LHCN-M2 (cell line): Measurements from ENCODE around the gene SOBP. TPM values are rescaled to one million over a fixed set of nuclear protein-coding genes. Genes with fewer than 3 reads are reported as not detected.
"Not testable (repeated sequence)": the region's sequence is repeated elsewhere in the genome, so short reads cannot be mapped to it uniquely, and the experiment has no call there.

ENCODE experiments used
- DNase-seq: peaks from one replicate; pipeline ENCODE4 v3.0.0-alpha.2; 2012; ENCODE audit warnings: low read depth
- total RNA-seq: library from RNA; depleted of rRNA; stranded (reverse); fragments of >200 nt; gene quantifications from 2 replicates; pipeline ENCODE4 v1.2.3, GENCODE V29; 2014

SOBP gene
- total RNA-seq, 1 experiment from 2014 or later, result under 0.01 TPM

DNA sequence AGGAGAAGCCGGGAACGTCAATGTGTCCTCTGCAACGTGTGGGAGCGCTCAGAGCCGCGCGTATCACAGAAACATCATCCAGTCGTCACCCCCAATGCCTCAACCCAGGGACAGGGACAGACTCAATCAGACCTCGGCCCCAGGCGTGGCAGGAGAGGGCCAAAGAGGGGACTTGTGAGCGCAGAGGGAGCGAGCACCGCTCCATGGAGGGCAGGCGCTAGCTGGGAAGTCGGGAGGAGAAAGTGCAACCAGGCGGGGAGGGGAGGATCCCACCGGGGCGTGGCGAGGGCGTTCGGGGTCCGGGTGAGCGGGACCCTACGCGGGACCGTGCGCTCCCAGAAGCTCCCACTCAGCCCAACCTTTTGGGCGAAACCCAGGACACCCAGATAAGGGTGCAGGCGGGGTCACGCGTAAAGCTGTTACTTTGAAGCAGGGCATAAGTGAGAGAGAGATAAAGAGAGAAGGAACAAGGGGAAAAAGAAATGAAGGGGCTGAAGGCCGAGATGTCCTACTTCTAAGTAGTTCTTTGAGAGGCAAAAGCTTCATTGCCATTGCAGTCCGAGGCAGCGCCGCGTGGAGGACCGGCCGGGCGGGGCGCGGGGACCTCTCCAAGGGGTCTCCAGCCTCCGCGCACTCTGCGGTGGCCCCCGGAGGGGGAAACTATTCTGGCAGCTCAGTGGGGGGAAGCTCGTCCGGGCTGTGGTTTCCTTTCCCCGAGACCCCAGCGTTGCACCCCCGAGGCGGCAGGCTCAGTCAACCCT, 862 bp upstream of the SOBP start:
- no peak for DNase-seq

DNA sequence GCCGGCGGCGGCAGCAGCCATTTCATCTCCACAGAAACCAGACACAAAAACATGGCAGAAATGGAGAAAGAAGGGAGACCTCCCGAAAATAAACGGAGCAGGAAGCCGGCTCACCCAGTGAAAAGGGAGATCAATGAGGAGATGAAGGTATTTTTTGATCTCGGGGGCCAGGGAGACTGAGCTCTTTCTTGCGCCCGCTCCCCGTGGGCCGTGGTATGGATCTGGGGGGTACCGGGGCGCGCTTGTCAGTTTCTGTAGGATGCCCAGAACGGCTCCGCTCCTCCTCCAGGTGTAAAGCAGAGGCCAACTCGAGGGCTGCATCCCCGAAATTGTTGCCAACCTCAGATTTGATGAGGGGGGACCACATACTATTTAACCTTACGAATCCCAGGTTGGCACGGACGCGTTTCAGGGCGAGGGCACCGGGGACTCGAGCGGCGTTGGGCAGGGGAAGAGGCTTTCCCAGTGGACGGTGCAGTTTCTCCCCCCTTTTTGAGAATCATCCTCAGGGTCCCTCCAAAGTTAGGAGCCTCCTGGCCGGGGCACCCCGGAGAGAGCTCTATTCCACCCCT, 735 bp downstream of the SOBP start:
- no peak for DNase-seq

DNA sequence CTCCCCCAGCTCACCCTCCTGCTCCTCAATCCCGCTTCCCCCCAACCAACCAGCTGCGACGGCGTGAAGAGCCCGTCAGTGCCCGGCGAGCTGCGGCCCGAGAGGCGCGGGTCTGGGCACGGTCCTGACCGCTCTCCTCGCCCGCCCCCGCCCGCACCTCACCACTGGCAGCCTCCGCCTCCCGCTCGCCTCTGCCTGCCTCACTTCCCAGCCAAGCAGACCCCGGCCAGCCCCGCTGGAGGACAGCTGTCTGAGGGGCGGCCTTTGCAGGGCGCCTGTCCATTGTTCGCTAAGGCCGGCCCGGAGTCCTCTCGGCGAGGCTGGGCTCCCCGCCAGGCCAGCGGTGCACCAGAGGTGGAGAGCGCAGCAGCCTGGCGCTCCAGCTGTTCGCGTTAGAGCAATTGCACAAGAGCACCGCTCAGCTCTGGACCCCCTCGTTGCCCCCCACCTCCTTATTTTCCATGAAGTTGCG, 1.3 kb downstream of the SOBP start:
- no peak for DNase-seq

DNA sequence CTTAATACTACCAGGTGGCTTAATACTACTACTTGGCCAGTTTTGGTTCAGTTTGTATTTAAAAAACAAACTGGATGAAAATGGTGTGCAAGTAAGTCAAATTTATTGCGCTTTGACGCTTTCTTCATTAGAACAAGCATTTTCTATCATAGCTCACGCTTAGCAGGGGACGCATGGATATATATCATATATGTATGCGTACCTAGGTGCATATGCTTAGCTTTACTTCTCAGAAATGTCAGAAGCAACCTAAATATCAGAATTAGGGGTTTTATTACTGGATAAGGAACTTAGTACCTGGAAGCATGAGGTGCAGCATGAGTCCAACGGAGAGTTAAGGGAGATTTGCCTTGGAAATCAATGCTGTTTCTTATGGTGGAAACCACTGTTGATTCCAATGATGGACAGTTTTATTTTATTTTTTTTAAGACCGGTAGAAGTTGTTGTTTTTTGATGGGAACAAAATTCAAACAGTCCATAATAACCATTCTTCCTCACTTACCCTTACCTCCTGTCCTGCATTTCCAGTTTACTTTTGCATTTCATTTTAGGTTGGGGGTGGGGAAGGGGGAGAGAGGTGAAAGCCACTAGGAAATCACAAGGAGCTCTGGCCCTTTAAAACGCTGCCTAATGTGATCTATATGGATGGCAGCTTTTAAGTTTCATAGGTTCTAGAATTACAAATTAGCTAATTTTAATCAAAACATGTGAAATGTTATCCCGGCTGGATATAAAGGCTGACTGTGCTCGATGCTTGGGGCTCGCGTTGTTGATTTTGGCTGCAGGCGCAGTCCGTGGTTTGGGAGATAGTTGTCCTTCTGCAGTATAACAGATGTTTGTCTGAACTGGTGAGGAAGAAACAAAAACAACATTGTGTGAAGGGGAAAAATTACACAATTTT, 2.1 kb downstream of the SOBP start:
- peak; percentile 70 for DNase-seq

DNA sequence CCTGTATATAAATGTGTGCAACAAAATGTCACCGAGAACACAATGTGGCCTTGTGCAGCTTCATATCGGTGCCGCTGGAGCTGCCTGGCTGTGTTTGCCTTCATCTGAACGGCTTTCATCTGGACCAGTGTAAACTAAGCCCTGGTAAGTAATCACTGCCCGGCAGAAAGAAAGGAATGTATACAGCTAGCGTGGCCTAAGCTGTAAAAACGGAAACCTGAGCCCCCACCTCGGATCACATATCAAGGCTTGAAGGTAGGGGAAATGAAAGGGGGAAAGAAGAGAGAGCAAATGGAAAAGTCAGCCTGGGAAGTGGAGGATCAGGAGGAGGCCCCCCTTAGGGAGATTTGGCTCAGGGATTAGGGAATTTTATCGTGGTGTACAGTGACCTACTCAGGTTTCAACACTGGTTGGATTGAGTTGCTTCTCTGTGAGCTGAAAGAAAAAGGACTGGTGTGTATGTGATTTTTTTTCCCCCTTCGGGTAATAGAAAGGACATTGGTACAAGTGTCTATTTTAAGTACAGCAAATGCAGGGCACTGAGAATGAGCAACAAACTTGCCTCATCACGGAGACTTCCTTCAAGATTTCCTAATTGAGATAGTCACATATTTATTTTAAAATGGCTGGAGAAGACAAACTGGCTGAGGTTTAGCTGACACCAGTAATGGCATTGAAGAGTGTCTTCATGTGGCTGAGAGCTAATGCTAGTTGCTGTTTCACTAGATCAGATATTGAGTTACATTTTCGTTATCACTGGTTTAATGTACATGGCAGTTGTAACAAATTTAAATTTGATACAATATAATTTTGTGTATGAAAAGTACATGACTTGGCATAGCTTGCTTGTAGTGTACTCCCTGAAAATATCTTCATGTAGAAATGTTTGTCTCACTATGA, 3.5 kb downstream of the SOBP start:
- DNase-seq, result peak; percentile 16

DNA sequence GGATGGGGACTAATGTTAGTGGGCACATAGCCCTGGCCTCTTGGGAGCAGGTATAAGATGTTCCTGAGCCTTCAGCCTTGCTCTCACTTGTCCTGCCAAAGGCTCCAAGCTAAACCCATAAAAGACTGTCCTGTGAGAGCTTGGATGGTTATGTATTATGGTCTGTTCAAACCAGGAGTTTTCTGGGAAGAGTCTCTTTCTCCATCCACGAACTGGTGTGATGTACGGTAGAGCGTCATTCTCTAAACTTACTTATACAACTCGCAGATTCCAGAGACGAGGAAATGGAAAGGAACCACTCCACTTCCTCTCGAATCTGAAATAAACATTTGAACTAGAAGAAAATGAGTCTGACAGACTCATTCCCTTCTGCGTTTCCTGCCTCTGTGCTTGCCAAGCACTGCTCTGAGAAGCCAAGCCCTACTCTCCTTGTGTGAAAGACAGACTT, 5.3 kb downstream of the SOBP start:
- DNase-seq, result no peak

DNA sequence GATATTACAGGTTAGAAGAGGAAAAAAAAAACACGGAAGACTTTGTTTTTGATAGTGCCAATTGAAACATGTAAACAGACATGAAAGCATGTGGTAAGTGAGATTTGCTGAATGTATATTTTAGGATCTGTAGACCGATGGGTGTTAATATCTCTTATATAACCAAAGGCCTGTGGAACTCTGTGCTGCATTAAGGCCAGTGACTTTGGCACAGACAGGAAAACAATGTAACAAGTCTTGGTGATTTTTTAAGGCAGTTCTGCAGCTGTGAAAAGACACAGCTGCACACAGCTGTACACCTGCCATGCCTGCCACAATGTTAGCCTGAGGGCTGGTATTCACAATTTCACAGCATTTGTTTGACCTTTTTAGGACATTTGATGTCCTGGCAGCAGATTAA, 6.1 kb downstream of the SOBP start:
- DNase-seq, result no peak

DNA sequence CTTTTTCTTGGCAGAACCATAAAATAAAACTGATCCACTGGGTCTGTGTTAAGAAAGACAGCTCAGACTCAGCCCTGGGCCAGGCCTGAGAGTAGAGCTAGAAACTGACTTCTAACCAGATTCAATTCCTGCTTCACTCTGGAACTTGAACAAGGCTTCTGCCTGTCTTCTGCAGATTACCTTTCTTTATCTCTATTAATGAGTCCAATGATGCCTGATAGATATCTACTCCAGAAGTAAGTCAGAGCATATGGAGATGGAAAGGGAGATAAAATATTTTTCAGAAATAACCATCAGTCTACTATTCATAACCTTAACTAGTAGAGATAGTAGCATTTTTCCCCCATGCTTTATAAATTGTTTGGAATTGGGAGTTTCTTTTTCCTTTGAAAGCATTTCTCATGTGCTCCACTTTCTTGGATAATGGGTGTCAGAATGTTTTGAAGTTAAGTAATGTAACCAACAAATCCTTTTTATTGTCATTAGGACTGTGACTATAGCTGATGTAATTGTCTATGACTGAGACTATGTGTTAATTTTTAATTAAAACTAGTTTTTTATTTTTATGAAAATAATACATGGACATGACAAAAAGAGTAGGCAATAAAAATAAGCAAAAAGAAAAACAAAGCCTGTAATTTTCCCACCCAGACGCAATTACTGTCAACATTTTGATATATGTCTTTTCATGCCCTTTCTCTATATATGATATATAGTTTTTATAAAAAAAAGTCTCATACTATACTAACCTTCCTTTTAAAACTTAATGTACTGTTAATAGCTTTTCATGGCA, 7.2 kb downstream of the SOBP start:
- DNase-seq, result no peak

DNA sequence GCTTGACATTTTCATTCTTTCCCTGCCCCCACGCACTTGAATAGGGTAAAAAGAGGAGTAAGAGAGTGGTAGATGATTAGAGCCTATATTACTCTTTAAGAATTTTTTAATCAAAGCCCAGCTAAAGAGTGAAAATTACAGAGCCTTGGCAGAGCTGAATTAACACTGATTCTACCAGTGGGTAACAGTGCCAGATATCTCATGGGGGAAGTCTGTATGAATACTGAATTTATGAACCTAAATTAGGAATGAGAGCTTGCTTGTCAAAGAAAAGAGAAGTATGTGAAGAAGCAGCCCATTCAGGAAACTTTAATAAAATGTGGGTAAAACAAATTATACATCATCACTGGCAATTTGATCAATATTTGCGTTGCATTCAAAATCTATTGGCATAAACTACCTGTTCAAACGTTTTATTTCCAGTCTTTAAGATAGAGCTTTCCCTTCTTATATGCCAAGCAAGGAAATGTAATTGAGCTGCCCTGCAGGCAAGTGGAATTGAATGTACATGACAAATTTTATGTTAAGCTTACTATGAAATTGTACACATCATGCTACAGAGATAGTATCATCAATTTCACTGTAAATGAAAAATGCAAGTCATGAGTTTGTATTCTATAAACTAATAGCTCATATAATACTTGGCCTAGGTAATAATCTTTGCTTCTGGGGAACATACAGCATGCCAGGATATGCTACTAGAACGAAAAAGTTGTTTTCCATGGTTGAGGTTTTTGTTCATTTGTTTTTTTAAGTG, 14.5 kb downstream of the SOBP start:
- DNase-seq, result no peak

DNA sequence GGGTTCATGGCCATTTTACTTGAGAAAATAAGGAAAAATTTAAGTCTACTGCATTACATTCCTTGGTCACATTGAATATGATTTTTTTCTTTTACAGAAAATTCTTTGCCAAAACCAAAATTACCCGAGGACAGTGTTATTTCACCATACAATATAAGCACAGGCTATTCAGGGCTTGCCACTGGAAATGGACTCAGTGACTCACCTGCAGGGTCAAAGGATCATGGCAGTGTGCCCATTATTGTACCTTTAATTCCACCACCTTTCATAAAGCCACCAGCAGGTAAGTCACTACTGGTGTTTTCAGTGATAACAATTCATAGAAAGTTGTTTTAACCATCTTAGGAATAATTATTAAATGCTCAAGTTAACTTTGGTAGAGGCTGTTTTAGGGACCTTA, 16.2 kb downstream of the SOBP start:
- DNase-seq, result no peak

DNA sequence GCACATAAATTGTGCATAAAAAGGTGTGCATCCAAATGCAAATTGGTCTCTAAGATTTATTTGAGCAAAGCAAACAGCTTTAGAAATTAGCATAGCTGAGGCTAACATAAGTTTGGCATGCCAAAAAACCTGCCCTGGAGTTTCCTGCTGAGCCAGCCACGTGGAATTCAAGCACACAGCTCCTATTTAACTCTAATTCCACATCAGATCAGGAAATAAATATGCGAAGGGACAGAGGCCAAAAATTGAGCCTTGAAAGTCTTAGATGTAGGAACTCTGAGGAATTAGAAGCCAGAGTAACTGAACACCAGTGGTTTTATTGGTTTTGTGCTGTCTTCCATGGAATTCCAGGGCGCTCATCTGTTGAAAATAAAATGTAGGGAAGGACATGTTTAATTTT, 19.6 kb downstream of the SOBP start:
- no peak for DNase-seq

DNA sequence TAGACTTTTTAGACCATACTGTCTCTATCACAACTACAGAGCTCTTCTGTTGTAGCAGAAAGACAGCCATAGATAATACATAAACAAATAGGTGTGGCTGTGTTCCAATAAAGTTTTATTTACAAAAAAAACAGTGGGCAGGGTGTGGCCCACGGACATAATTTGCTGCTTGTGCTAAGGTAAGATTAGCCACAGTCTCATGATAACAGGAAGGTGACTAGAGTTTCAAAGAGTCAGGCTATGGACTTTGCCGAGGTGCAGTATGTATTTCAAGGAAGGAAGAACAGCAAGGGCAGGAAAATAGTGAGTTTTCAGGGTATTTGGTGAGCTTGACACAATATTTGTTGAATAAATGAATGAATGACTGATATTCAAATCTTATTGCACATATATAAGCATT, 20.2 kb downstream of the SOBP start:
- no peak for DNase-seq

DNA sequence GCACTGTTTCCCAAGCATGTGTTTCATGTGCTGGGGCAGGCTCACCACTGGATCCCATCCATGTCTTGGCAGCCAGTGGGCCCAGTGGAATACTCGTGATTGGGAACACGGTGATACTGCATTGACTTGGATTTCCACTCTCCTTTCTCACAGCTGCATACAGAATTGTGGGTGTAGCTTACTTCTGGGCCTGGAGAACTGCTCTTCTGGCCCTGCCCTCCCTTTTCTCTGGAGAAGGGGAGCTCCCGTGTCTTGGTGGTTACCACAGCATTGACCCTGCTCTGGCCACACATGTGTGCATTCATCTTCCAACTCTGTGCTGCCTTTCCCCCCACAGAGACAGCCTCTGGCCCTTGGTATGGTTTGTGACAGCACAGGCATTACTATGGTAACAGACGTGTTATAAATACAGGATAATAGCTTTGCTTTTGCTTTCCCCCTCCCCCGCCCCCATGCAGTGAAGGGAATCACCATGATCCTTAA, 21.6 kb downstream of the SOBP start:
- no peak for DNase-seq

DNA sequence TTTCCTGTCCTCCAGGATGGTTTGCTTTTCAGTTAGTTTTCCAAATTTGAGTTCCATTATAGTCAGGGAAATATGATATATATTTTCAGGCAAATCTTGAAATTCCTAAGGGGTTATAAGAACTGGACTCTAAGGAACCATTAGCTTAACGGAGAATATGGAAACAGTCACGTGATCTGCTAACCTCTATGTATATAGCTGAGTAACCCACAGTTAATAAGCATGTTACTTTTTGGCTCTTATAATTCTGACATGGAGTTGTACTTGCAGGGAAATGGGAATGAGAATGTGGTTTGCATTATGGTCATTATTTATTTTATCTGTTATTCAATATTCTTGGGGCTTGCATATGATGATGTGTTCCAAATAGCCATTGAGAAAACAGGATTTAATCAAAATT, 23.3 kb downstream of the SOBP start:
- DNase-seq, result no peak

DNA sequence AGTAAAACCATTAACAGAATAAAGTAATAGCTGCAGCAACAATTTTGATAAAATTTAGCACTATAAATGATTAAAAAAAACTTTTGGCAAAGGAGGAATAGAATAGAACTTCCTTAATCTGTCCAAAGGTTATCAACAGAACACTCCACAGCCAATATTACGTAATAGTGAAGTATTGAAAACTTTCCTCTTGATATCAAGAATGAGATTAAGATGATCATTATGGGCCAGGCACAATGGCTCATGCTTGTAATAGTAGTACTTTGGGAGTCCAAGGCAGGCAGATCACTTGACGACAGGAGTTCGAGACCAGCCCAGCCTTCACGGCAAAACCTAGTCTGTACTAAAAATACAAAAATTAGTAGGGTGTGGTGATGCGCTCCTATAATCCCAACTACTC, 26.0 kb downstream of the SOBP start:
- DNase-seq, result no peak

DNA sequence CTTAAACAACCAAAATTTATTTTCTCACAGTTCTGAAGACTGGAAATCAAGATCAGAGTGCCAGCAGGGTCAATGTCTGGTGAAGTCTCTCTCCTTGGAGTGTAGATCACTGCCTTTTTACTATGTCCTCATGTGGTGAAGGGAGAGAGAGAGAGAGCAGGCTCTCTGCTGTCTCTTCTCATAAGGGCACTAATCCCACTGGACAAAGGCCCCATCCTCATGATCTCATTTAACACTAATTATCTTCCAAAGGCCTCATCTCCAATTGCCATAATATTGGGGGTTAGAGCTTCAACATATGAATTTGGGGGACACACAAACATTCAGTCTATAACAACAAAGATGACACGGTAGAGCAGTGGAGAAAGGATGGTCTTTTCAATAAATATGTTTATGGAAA, 27.4 kb downstream of the SOBP start:
- DNase-seq, result no peak

DNA sequence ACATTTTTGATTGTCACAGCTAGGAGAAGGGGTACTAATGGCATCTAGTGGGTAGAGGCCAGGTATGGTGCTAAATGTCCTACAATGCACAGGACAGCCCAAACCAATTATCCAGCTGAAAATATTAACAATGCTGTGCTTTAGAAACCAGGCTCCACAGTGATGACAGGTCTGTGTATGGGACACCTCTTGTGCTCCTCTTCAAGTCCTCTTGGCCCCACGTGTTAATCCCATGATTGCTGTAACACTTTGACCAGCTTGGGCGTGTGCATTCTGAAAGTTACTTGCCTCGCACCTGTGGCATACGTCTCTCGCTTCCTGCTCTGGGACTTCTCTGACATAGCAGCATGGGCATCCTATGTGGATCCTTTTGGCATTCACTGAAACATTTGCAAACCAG, 29.3 kb downstream of the SOBP start:
- not testable (repeated sequence) for DNase-seq

DNA sequence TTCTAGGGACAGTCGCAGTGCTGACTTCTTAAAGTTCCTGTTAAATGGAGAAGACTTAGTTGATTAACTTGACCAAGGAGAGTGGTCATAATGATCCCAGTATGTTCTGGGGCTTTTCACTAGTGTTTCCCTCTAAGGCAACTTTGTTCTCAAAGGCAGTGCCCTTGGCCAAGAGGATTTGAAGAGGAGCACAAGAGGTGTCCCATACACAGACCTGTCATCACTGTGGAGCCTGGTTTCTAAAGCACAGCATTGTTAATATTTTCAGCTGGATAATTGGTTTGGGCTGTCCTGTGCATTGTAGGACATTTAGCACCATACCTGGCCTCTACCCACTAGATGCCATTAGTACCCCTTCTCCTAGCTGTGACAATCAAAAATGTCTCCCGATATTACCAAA, 30.8 kb downstream of the SOBP start:
- DNase-seq, result not testable (repeated sequence)

DNA sequence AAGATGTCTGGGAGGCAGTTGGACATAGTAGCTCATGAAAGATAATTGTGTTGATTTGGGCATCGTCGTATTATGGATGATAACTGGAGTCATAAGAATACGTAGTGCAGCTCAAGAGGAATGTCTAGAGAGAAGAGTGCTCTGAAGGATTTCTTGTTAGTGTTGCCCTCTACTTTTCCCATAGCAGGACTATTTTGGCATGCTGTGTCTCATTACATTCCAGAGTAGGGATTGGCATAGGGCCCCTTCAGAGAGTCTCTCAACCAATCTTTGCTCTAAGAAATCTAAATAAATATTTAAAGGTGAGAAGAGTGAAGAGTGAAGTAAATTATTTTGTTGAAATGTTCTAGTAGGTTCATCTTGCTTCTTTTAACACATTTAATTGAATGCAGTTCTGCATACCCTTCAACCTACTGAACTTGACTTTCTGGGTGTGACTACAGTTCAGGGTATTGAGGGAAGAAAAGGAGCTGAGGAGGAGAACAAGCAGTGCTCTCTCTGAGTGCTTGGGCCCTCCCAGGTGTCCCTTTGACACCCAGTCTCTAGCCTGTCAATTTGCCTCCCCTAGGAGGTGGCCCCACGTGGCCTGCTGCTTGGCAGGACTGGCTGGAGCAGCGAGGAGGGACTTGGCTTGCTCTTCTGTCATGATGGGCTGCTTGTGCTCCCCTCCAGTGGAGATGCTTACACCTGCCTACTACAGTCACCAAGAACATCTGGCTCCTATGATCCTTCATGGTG, 33.3 kb downstream of the SOBP start:
- no peak for DNase-seq
